DMS79 (cell line): ENCODE data around the gene RHOT2.

Experiments
- DNase-seq: peaks from one replicate; lab custom pipeline; 2025; lab: John Stamatoyannopoulos, UW

RHOT2 gene

DNA sequence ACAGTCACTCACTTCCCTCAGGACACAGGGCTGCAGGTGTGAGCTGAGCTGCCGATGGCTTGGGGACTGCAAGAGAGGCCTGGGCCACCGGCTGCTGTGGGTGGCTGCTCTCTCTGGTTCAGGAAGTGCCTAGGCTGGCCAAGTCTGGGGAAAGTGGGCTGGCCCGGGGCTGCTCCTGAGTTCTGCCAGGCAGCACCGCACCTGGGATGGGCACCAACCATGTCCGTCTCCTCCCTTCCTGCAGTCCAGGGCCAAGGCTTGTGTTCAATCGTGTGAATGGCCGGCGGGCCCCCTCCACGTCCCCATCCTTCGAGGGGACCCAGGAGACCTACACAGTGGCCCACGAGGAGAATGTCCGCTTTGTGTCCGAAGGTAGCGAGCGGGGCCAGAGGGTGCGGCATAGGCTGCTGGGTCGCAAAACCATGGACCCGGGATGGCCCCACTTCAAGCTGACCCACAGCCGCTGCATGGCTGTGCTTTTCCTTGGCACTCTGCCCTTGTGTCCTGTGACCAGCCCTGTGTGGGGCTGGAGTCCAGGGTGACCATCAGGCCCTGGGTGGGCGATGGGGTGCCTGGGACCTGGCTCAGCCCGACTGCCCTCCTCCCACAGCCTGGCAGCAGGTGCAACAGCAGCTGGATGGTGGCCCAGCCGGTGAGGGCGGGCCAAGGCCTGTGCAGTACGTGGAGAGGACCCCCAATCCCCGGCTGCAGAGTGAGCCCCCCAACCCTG is 20.6 kb upstream of the RHOT2 start:
- DNase-seq, result no peak

GRCh38 chr16:648071-648780 is 19.7 kb upstream of the RHOT2 start:
- peak; percentile 17 for DNase-seq

- peak; percentile 75 for DNase-seq
Observed at GRCh38 chr16:648781-649589, 18.9 kb upstream of the RHOT2 start, which contains the start of gene WDR90. Gene WDR90 (plus strand): TSS chr16:649365. CDS start chr16:649417, 52 bp downstream.

GRCh38 chr16:649631-650030 is 18.3 kb upstream of the RHOT2 start:
- no peak for DNase-seq

- no peak for DNase-seq
Observed at GRCh38 chr16:651844-652243, 16.1 kb upstream of the RHOT2 start.

- no peak for DNase-seq
Observed at GRCh38 chr16:652454-653305, 15.3 kb upstream of the RHOT2 start.

DNA sequence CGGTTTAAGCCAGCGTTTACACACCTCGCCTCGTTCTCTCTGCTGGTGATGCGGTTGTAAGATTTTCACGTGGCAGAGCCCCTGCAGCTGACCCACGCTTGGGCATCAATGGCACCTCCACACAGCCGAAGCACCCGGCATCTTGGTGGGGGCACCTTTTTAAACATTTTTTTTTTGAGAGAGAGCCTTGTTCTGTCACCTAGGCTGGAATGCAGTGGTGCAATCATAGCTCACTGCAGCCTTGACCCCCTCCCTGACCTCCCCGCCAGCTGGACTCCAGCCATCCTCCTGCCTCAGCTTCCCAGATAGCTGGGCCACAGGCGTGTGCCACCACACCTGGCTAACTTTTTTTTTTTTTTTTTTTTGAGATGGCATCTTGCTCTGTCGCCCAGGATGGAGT is 13.9 kb upstream of the RHOT2 start:
- no peak for DNase-seq

GRCh38 chr16:657487-657886 is 10.4 kb upstream of the RHOT2 start:
- no peak for DNase-seq

DNA sequence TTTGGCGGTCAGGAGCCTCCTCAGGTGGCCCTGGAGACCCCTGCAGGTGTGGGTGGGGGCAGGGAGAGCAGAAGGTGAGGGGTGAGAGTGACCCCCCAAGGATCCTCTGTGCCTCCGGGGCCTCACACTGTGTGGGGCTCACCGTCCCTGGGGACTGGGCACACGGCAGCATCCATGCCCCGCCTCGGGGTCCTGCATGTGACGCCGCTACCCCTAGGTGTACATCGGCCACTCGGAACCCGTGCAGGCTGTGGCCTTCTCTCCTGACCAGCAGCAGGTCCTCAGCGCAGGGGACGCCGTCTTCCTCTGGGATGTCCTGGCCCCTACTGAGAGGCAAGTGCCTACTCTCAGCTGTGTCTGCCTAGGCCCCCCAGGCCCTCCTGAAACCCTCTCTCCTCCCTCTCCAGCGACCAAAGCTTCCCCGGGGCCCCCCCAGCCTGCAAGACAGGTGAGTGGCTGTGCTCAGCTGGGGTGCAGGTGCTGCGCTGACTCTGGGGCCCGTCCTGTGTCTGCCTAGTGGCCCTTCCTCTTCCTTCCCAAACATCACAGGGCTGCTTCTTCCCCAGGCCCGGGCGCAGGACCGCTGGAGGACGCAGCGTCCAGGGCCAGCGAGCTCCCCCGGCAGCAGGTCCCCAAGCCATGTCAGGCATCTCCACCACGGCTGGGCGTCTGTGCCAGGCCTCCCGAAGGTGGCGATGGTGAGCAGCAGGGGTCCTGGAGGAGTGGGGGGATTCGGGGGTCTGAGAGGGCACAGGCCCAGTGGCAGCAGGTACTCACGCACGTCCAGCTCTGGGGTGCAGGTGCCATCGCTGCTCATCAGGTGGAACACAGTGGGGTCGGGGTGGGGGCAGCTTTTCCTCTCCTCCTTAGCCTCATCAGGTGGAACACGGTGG is 9.0 kb upstream of the RHOT2 start:
- no peak for DNase-seq

DNA sequence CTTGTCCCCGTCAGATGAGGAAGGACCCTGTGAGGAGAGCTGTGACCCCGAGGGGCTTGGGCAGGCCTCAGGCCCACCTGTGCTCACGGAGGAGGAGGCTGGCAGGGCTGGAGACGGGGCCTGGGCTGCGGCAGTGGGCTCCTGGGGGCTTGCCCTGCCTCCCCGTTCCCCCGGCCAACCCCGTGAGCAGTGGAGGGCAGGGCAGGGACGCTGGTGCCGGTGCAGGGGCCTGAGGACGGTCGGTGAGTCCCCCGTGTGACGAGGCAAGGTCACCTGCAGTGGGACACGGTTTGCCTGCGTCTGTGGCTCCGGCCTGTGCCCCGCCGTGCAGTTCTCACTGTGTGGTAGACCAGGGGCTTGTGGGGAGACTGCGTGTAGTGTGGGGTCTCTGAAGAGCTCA is 8.3 kb upstream of the RHOT2 start:
- DNase-seq, result no peak

GRCh38 chr16:660132-660458 is 7.8 kb upstream of the RHOT2 start:
- no peak for DNase-seq

DNA sequence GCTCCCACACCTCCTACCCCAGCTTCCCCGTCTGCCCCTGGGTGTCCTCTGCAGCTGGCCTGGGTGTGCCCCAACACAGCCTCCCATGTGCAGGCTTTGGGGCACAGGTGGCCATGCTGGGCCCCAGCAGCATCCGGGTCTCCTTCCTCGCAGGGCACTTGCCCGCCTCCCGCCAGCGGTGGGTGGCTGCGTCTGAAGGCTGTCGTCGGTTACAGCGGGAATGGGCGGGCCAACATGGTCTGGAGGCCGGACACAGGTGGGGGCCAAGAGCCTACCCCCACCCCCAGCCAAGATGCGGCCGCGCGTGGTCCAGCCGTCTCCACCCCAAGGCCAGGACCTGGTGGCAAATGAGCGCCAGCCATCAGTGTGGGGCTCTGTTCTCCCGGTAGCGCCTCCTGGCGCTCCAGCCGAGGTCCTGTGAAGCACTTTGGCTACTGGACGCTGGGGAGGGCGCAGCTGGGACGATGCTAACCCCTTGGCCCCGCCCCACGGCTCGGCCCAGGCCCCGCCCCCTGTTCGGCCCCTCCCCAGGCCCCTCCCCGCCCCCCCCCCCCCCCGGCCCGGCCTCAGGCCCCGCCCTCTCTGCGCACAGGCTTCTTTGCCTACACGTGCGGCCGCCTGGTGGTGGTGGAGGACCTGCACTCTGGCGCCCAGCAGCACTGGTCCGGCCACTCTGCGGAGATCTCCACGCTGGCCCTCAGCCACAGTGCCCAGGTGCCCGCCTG is 7.3 kb upstream of the RHOT2 start:
- DNase-seq, result no peak

DNA sequence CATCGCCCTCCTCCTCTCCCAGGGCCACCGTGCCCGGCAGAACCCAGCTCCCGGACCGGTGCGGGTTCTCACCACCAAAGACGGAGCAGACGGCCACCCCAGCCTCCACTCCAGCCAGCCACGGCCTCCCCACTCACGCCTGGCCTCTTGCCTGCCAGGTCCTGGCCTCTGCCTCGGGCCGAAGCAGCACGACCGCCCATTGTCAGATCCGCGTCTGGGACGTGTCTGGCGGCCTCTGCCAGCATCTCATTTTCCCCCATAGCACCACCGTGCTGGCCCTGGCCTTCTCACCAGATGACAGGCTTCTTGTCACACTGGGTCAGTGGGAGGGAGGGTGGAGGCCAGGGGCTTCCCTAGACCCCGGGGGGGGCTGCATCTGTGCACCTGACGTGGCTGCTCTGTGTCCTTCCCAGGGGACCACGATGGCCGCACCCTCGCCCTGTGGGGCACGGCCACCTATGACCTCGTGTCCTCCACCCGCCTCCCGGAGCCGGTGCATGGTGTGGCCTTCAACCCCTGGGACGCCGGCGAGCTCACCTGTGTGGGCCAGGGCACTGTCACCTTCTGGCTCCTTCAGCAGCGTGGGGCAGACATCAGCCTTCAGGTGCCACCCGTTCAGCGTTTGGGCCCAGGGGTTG is 6.6 kb upstream of the RHOT2 start:
- DNase-seq, result no peak

DNA sequence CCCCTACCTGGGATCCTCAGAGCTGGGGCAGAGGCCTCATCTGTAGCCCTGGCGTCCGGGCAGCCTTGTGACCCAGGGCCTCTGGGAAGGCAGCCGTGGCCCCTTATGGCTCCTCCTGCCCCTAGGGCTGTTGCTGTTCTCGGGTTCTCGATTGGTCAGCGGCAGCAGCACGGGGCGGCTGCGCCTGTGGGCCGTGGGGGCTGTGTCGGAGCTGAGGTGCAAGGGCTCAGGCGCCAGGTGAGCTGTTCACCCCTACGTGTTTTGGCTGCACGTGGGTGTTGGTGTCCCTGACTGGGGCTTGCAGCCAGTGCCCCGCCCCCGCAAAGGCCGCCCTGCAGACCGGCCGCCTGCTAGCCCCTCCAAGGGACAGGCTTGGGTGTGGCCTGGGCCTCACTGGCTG is 5.8 kb upstream of the RHOT2 start:
- DNase-seq, result no peak

- no peak for DNase-seq
Observed at GRCh38 chr16:662597-662996, 5.3 kb upstream of the RHOT2 start.

- no peak for DNase-seq
Observed at GRCh38 chr16:666572-666971, 1.4 kb upstream of the RHOT2 start.

- DNase-seq, result peak; percentile 25
Observed at GRCh38 chr16:667113-667779, 686 bp upstream of the RHOT2 start.

- DNase-seq, result no peak
Observed at GRCh38 chr16:668519-669171, 713 bp downstream of the RHOT2 start.

DNA sequence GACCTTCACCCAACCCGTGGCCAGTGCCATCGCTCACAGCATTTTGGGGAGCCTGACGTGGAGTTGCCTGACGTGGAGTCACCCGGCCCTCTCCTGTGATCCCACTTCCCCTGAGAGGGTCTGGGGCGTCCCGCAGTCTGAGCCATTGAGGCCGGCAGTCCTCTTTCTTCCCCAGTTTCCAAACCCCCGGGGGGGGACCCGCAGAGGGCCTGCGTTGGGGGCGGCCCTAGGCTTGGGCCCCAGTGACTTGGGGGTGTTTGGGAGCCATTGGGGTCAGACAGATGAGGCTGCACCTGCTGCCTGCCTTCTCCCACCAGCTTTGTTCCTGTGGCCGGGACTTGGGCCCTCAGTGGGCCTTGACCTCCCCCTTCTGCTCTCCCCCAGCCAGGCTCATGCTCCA is 1.7 kb downstream of the RHOT2 start:
- DNase-seq, result no peak
